ENCODE results near the gene WNK2. TPM values are rescaled to one million over a fixed set of nuclear protein-coding genes. Genes with fewer than 3 reads are reported as not detected.

WNK2 gene
- total RNA-seq, 1 experiment from 2014 or later: 0.07 TPM

- CTCF ChIA-PET: no interaction called here
- TF ChIP-seq CTCF (IDR thresholded peaks at IDR 0.05; ENCODE audit: unreplicated experiment): no peak
- Mint-ChIP-seq H3K4me3 (ENCODE audit: unreplicated experiment) (no peak overlapping the region), H3K36me3 (ENCODE audit: insufficient read depth, unreplicated experiment) (no peaks in the 10 kb centered on the region), H3K9me3 (ENCODE audit: unreplicated experiment) (no peaks in the 10 kb centered on the region), H3K27ac (ENCODE audit: low read depth, unreplicated experiment) (no peak overlapping the region), H3K27me3 (ENCODE audit: insufficient read depth, unreplicated experiment) (peaks cover 4% of the 10 kb centered on the region), H3K4me1 (ENCODE audit: insufficient read depth, unreplicated experiment) (no peaks in the 10 kb centered on the region)
- DNase-seq (ENCODE audit: unreplicated experiment): no peak
- BruUV-seq (replicated peaks): no TSS peak
- intact Hi-C loops (cut with micrococcal nuclease): no loop called here
- POLR2A ChIA-PET: no interaction called here
Measured at GRCh38 chr9:93189369-93190132, 5.6 kb downstream of the WNK2 start.

- H3K4me3 Mint-ChIP-seq (ENCODE audit: unreplicated experiment): no peak overlapping the region
- POLR2A ChIA-PET: no interaction called here
- H3K4me1 Mint-ChIP-seq (ENCODE audit: insufficient read depth, unreplicated experiment): no peaks in the 10 kb centered on the region
- CTCF ChIA-PET: no interaction called here
- intact Hi-C loops (cut with micrococcal nuclease): no loop called here
- H3K9me3 Mint-ChIP-seq (ENCODE audit: unreplicated experiment): no peaks in the 10 kb centered on the region
- no peak for TF ChIP-seq CTCF (IDR thresholded peaks at IDR 0.05; ENCODE audit: unreplicated experiment)
- BruUV-seq (replicated peaks): no TSS peak
- no peaks in the 10 kb centered on the region for H3K36me3 Mint-ChIP-seq (ENCODE audit: insufficient read depth, unreplicated experiment)
- peaks cover 10% of the 10 kb centered on the region for H3K27me3 Mint-ChIP-seq (ENCODE audit: insufficient read depth, unreplicated experiment)
- no peak overlapping the region for H3K27ac Mint-ChIP-seq (ENCODE audit: low read depth, unreplicated experiment)
- no peak for DNase-seq (ENCODE audit: unreplicated experiment)
Measured at GRCh38 chr9:93190133-93190525, 6.2 kb downstream of the WNK2 start.

GRCh38 chr9:93190656-93191353 is 6.9 kb downstream of the WNK2 start:
- H3K9me3 Mint-ChIP-seq (ENCODE audit: unreplicated experiment): no peaks in the 10 kb centered on the region
- no peak for TF ChIP-seq CTCF (IDR thresholded peaks at IDR 0.05; ENCODE audit: unreplicated experiment)
- no peak overlapping the region for H3K4me3 Mint-ChIP-seq (ENCODE audit: unreplicated experiment)
- no peak overlapping the region for H3K27ac Mint-ChIP-seq (ENCODE audit: low read depth, unreplicated experiment)
- no TSS peak for BruUV-seq (replicated peaks)
- ChIA-PET CTCF (no interaction called here), POLR2A (no interaction called here)
- intact Hi-C loops (cut with micrococcal nuclease): no loop called here
- no peaks in the 10 kb centered on the region for H3K4me1 Mint-ChIP-seq (ENCODE audit: insufficient read depth, unreplicated experiment)
- H3K36me3 Mint-ChIP-seq (ENCODE audit: insufficient read depth, unreplicated experiment): no peaks in the 10 kb centered on the region
- DNase-seq (ENCODE audit: unreplicated experiment): no peak
- H3K27me3 Mint-ChIP-seq (ENCODE audit: insufficient read depth, unreplicated experiment): peaks cover 13% of the 10 kb centered on the region

- no peak for DNase-seq (ENCODE audit: unreplicated experiment)
- Mint-ChIP-seq H3K9me3 (ENCODE audit: unreplicated experiment) (no peaks in the 10 kb centered on the region), H3K4me1 (ENCODE audit: insufficient read depth, unreplicated experiment) (no peaks in the 10 kb centered on the region), H3K27me3 (ENCODE audit: insufficient read depth, unreplicated experiment) (peaks cover 13% of the 10 kb centered on the region), H3K27ac (ENCODE audit: low read depth, unreplicated experiment) (no peak overlapping the region), H3K4me3 (ENCODE audit: unreplicated experiment) (no peak overlapping the region), H3K36me3 (ENCODE audit: insufficient read depth, unreplicated experiment) (no peaks in the 10 kb centered on the region)
- BruUV-seq (replicated peaks): no TSS peak
- intact Hi-C loops (cut with micrococcal nuclease): no loop called here
- CTCF ChIA-PET: no interaction called here
- TF ChIP-seq CTCF (IDR thresholded peaks at IDR 0.05; ENCODE audit: unreplicated experiment): no peak
- POLR2A ChIA-PET: no interaction called here
Measured at GRCh38 chr9:93191354-93191660, 7.4 kb downstream of the WNK2 start.

All from MCF 10A (cell line).